Amniotic stem cell (primary cell): Measurements from ENCODE around the gene SHROOM2.
"Not testable (repeated sequence)": the region's sequence is repeated elsewhere in the genome, so short reads cannot be mapped to it uniquely, and the experiment has no call there.

Source experiments
- DNase-seq: peaks from one replicate; lab custom pipeline; 2025; lab: John Stamatoyannopoulos, UW

Gene SHROOM2, protein sequence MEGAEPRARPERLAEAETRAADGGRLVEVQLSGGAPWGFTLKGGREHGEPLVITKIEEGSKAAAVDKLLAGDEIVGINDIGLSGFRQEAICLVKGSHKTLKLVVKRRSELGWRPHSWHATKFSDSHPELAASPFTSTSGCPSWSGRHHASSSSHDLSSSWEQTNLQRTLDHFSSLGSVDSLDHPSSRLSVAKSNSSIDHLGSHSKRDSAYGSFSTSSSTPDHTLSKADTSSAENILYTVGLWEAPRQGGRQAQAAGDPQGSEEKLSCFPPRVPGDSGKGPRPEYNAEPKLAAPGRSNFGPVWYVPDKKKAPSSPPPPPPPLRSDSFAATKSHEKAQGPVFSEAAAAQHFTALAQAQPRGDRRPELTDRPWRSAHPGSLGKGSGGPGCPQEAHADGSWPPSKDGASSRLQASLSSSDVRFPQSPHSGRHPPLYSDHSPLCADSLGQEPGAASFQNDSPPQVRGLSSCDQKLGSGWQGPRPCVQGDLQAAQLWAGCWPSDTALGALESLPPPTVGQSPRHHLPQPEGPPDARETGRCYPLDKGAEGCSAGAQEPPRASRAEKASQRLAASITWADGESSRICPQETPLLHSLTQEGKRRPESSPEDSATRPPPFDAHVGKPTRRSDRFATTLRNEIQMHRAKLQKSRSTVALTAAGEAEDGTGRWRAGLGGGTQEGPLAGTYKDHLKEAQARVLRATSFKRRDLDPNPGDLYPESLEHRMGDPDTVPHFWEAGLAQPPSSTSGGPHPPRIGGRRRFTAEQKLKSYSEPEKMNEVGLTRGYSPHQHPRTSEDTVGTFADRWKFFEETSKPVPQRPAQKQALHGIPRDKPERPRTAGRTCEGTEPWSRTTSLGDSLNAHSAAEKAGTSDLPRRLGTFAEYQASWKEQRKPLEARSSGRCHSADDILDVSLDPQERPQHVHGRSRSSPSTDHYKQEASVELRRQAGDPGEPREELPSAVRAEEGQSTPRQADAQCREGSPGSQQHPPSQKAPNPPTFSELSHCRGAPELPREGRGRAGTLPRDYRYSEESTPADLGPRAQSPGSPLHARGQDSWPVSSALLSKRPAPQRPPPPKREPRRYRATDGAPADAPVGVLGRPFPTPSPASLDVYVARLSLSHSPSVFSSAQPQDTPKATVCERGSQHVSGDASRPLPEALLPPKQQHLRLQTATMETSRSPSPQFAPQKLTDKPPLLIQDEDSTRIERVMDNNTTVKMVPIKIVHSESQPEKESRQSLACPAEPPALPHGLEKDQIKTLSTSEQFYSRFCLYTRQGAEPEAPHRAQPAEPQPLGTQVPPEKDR (N-terminal part only)

DNA sequence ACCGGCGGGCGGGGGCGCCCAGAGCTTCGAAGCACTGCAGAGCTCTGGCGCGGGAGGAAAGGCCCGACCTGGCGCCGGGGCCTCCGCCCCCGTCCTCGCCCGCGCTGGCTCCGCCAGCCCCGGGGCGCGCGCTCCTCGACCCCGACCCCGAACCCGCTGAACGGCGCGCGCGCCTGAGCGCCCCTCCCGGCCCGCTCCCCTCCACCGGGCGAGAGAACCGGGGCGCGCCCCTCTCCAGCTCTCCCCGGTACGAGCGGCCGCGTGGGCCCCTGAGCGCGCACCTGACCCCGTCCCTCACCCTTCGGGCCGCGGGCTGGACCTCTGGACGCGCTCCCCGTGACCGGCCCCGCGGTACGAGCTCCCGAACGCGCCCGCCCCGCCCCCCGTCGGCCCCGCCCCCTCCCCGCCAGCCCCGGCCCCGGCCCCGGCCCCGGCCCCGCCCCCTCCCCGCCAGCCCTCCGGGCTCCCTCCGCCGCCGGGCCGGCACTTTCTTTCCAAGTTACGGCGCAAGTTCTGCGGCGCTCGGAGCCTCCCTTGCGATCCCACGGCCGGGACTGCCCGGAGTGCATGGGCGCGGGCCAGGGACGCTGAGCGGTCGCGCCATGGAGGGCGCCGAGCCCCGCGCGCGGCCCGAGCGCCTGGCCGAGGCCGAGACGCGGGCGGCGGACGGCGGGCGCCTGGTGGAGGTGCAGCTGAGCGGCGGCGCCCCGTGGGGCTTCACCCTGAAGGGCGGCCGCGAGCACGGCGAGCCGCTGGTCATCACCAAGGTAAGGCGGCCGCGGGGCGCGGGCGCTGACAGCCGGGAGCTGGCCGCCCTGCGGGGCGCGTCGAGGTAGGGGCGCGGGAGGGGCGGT lies at the start of gene SHROOM2:
Gene SHROOM2 (plus strand): TSS at position 486 of the 854 bp plus-strand sequence. CDS start 117 bp downstream, at position 603.
- no peak for DNase-seq

DNA sequence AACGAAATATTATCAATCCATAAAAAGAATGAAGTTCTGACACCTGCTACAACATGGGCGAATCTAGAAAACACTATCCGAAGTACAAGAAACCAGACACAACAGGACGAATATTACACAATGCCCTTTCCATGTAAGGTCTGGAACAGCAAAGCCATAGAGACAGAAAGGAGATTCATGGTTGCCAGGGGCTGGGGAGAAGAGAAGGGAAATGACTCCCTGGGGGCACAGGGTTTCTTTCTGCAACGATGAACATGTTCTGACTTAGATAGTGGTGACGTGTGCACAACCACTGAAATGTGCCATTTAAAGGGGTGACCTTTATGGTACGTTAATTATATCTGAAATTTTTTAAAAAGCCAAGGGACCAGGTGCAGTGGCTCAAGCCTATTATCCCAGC lies 48.9 kb upstream of the SHROOM2 start:
- no peak for DNase-seq

DNA sequence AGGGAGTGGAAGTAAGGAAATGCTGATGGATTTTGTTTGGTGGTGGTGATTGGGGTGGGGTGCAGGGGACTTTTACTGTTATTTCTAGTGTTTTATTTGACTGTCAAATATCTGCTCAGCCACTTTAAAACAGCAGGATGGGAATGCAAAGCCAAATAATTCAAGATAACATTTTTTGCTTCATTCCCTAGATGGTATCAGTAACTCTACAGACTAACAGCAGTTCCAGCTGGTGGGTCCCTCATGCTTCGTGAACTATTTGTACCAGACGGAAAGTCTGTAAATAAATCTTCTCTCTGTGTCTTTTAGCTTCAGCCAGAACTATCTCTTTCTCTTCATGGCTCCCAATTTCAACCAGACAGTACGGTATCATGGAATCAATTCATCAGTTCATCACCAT lies 48.1 kb upstream of the SHROOM2 start:
- DNase-seq: no peak

DNA sequence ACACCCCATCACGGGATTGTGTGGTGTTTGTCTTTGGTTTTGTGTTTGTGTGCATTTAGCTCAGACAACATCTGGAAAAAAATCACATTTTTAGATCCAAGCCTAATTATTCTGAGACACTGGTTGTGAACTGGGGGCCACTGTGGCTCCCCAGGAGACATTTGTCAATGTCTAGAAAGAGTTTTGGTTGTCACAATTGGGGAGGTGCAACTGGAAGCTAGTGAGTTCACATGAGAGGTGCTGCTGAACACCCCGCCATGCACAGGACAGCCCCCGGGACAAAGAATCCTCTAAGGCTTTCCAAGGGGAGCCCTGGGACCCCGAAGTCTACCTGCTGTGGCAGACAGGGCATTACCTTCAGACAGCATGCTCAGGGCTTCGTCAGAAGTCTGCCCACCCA lies 47.1 kb upstream of the SHROOM2 start:
- no peak for DNase-seq

GRCh38 chrX:9745417-9746115 lies 40.7 kb upstream of the SHROOM2 start:
- no peak for DNase-seq

DNA sequence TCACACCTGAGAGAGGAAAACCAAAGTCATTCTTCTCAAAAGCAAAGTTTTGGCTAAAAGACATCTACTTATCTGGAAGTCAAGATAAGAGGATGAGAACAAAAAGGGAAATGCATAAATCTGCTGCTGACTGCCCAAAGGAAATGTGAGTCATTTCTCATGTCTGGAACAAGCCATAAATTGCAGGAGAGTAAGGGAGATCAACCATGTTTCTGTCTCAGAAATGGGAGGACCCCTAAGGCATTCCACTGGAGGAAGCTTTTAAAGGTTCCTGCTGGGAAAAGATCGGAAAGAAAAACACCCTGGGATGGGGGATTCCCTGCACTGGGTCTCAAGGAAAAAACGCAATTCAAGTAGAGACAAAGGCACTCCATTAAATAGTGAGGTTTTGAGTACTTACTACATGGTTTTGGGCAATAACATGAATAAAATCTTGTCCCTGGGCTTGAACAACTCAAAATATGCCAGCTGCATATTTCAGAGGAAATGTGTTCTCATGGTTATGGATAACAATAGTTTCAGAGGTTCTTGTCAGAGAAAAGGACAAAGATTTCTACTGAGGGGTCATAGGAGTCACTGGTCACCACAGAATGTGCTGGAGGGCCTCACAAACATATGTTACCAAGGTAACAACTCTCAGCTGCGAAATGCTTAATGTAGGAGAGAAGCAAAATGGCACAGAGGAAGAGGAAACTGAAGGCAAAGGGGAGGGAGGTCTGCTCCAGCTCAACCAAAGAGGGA lies 39.9 kb upstream of the SHROOM2 start:
- no peak for DNase-seq

- no peak for DNase-seq
Measured at GRCh38 chrX:9747644-9748043, 38.6 kb upstream of the SHROOM2 start.

- no peak for DNase-seq
Measured at GRCh38 chrX:9749146-9749692, 37.0 kb upstream of the SHROOM2 start.

DNA sequence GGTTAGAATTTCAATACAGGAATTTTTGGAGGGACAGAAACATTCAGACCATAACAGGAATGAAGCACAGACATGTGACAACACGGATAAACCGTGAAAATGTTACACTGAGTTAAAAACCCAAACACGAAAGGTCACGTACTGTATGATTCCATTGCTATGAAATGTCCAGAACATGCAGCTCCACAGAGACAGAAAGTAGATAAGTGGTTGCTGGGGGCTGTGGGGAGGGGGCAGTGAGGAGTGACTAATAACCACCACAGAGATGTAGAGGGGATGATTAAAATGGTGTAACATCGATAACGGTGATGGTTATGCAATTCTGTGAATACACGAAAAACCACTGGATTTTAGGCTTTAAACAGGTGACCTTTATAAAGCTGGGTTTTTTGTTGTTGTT lies 28.9 kb upstream of the SHROOM2 start:
- no peak for DNase-seq

DNA sequence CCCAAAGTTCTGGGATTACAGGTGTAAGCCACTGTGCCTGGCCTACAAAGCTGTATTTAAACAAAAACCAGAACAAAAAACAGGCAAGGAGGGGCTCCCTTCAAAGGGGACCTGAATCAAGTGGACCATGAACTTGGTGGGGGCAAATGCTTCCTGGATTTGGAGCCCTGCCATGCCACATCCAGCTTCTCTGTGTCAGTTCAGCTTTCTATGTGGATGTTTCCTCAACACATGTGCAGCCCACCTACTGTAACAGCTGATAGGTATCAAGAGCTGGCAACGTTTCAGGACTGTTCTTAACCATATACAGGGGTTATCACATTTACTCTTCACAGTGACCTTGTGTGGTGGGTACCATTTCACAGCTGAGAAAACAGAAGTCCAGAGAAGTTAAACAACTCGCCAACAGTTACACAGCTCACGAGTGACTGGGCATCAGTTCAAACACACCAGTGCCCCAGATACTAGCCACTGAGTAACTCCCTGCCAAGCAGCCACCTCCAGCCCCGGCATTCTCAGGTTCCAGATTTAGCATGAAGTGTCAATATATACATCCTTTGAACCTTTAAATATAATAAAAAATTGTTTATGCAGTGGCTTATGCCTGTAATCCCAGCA lies 28.1 kb upstream of the SHROOM2 start:
- no peak for DNase-seq

DNA sequence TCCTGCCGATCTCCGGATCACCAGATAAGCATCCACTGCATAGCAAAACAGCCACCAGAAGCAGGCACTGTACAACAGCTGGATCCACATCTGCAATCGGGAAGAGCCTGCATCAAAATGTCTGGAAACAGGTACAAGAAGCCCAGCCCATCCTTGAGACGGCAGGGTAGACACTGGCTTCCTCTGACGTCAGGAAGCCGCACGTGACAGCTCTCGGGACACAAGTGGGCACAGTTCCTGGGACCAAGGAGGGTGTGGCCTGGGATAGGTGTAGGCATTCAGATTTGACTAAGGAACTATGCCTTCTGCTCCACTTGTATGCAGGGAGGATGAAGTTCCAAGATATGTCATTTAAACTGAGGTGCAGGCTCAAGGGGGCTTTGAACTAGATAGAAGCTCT lies 26.9 kb upstream of the SHROOM2 start:
- no peak for DNase-seq

GRCh38 chrX:9765072-9765736 lies 21.0 kb upstream of the SHROOM2 start:
- DNase-seq: no peak

DNA sequence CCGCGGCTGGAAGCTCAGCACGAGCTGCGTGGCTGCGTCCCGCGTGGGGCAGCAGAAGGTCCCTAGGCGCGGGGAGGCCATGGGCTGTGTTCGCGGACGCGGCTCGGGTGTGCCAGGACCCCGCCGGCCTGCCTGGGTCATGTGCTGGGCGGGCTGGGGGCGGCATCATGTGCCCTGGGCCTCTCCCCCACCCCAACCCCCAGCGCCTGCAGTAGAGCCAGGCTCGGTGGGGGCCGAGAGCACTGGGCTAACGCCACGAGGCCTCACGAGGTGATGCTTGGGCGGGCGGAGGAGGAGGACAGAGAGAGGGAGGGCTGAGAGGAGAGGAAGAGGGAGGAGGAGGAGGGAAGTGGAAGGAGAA lies 20.5 kb upstream of the SHROOM2 start, which contains the start of gene GPR143:
Gene GPR143 (minus strand): TSS at position 111 of the 361 bp plus-strand sequence. CDS start 30 bp downstream, at position 81.
- no peak for DNase-seq

DNA sequence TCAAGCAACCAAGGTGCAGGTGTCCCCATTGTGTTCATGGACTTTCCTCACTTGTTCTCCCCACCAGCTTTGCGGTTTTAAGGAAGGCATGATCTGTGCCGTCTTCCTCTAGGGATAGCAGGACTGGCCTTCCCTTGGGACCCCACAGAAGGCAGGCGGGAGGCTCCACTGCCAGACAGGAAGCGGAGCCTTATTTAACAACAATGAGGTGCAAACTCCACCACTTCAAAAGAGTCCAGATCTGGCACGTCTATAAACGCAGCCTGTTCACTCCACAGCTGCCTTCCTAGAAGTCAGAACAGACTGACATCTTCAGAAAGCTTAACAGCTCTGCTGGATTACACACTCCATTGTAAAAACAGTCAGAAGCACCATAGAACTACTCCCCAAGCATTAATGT lies 18.9 kb upstream of the SHROOM2 start:
- DNase-seq: no peak

- DNase-seq: not testable (repeated sequence)
Measured at GRCh38 chrX:9768321-9768839, 17.8 kb upstream of the SHROOM2 start.

GRCh38 chrX:9770319-9770718 lies 15.9 kb upstream of the SHROOM2 start:
- DNase-seq: no peak

DNA sequence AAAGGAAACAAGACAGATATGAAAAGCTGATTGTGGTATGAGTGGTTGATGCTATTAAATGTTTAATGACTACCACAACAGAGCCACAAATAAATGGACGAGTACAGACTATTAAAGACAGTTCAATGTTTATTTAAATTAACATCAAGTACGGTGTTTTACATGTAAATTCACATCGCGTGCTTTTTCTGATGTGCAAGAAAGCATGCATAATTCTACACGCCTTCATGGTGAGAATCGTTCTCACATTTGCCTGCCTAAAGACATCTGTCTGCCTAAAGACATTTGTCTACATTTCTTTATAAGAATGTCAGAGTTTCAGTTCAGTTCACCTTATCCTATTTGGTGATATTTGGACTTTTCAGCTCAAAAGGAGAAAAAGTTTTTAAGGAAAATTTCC lies 13.3 kb upstream of the SHROOM2 start:
- no peak for DNase-seq

- DNase-seq: no peak
Measured at GRCh38 chrX:9775930-9776329, 10.3 kb upstream of the SHROOM2 start.
